ENCODE measurements around the gene NSUN3.

The NSUN3 gene

DNA sequence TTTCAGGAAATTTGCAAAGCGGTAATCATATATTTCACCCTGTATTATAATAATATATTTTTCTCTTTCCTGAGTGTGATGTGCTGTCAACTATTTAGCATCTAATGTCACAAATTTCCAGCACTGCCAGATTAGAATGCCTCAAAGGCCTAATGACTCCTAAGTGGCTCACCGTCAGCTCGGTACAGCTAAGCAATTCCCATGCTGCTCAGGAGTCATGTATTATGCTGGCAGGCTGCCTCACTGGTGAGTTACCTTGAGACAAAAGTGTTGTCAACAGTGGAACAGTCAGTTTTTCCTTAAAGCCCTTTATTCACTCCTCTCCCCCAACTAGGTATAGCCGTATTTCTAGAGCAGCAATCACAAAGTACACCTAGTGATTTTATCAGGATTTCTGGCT lies 83.6 kb downstream of the NSUN3 start:
- FAIRE-seq = no peak
- TF ChIP-seq POLR2AphosphoS5 (IDR thresholded peaks at IDR 0.05; ENCODE audit: low read depth, low read length) = no peak
- TF ChIP-seq POLR2A (IDR thresholded peaks at IDR 0.05; ENCODE audit: low read depth, low read length) = no peak
- no peak for TF ChIP-seq TAF1 (IDR thresholded peaks at IDR 0.05; ENCODE audit: borderline replicate concordance, low read depth, low read length)
- DNase-seq (ENCODE audit: insufficient read length) = no peak

DNA sequence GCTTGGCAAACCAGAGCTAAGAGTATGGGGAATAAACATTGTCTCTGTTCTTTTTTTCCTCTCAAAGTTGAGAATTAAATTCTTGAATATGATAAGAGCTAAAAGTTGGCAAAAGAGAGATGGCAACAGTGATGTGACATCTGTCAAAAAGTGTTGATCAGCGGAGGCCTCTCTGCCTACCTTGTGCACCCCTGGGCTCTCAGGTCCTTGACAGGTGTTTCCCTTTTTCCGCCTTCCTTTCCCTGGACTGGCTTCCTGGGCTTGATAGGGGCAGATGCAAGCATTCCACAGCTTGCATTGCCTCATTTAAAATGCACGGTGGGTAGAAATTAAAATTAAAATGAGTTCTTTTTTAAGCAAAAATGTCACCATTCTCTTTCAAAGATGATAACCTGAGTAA lies 84.2 kb downstream of the NSUN3 start:
- DNase-seq (ENCODE audit: insufficient read length) (no peak), FAIRE-seq (no peak)
- no peak for TF ChIP-seq TAF1 (IDR thresholded peaks at IDR 0.05; ENCODE audit: borderline replicate concordance, low read depth, low read length)
- TF ChIP-seq POLR2A (IDR thresholded peaks at IDR 0.05; ENCODE audit: low read depth, low read length) = no peak
- TF ChIP-seq POLR2AphosphoS5 (IDR thresholded peaks at IDR 0.05; ENCODE audit: low read depth, low read length) = no peak

DNA sequence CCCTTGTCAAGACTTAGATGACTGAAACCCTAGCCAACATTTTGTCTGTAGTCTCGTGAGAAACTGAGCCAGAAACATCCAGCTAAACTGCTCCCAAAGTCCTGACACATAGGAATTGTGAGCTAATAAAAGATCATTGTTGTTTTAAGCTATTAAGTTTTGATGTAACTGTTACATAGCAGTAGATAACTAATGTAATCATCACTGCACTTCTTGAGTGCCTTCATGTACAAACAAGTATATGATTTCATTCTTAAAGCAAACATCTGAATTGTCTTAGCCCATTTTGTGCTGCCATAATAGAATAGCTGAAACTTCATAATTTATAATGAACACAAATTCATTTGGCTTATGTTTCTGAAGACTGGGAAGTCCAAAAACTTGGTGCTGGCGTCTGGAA lies 87.3 kb downstream of the NSUN3 start:
- TF ChIP-seq POLR2AphosphoS5 (IDR thresholded peaks at IDR 0.05; ENCODE audit: low read depth, low read length) (no peak), TAF1 (IDR thresholded peaks at IDR 0.05; ENCODE audit: borderline replicate concordance, low read depth, low read length) (no peak), POLR2A (IDR thresholded peaks at IDR 0.05; ENCODE audit: low read depth, low read length) (no peak)
- FAIRE-seq (no peak), DNase-seq (ENCODE audit: insufficient read length) (no peak)

DNA sequence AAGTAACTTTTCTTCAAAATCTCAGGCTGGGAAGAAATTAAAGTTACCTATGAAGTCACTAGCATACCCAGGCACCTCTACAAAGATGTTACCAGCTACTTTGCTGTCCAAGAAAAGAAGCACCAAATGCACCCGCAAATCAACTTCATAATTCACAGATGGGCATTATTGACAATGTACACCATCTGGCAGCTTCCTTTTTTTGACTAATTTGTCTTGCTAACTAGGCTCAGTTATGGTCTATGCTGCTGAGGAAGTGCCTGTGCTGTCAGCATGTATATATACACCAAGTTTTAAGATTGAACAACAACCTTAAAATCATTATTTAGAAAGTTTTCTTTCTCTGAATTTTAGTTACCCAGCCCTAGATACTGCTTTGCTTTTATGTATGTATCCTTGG lies 93.8 kb downstream of the NSUN3 start:
- FAIRE-seq = no peak
- TF ChIP-seq POLR2A (IDR thresholded peaks at IDR 0.05; ENCODE audit: low read depth, low read length) (no peak), TAF1 (IDR thresholded peaks at IDR 0.05; ENCODE audit: borderline replicate concordance, low read depth, low read length) (no peak), POLR2AphosphoS5 (IDR thresholded peaks at IDR 0.05; ENCODE audit: low read depth, low read length) (no peak)
- DNase-seq (ENCODE audit: insufficient read length) = no peak

DNA sequence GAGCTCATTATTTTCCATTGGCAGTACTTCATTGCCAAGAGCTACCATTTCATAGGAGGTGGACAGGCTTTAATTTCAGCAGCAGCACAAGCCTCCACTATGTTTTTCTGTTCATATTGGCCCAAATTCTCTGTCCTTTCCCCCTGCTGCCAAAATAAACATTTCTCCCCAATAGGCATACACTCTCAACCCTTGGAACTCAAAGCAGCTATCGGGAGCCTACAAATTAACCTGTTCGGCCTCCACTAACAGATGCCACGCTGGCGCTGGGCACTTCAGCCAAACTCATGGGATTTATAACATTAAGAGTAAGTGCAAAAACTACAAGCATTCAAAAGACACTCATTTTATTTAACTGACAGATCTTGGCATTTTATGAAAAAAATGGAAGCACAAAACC lies 95.7 kb downstream of the NSUN3 start:
- FAIRE-seq = no peak

DNA sequence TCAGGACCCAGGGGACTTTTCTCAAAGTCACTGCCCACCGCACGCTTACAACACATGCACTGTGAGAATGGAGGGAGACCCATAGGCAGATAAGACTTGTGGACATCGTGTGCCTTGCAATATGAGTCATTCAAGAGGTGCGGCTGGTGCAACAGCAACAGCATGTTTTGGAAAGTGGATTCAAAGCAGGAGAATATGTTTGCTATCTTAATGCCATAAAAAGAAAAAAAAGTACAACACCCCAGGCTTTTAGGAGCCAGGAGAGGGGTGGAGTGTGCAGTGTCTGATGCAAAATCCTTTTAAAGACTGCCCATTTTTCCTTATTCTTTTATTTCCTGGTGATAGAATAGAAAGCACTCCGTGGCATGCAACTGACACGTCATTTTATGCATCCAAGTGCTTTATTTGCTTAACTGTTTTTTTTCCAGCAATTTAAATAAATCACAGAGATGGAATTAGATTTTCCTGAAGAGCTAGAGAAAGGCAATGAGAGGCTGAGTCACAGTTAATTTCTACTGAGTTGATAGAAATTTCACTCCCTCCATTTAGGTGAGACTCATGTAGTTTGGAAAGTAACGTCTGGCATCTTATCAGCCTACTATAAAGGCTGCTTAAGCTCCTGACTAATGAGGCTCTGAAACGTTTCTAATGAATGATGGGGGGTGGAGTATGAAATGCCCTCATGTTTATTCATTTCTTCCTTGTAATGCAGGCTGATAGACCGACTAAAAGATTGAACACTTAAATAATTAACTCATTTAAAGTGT lies 96.4 kb downstream of the NSUN3 start:
- no peak for FAIRE-seq
- no peak for TF ChIP-seq POLR2AphosphoS5 (IDR thresholded peaks at IDR 0.05; ENCODE audit: low read depth, low read length)
- no peak for TF ChIP-seq POLR2A (IDR thresholded peaks at IDR 0.05; ENCODE audit: low read depth, low read length)
- TF ChIP-seq TAF1 (IDR thresholded peaks at IDR 0.05; ENCODE audit: borderline replicate concordance, low read depth, low read length) = no peak

More for the DNA sequence above, 95.7 kb downstream of the NSUN3 start:
- no peak for DNase-seq (ENCODE audit: insufficient read length)
- TF ChIP-seq POLR2AphosphoS5 (IDR thresholded peaks at IDR 0.05; ENCODE audit: low read depth, low read length) = no peak
- no peak for TF ChIP-seq POLR2A (IDR thresholded peaks at IDR 0.05; ENCODE audit: low read depth, low read length)
- TF ChIP-seq TAF1 (IDR thresholded peaks at IDR 0.05; ENCODE audit: borderline replicate concordance, low read depth, low read length) = no peak

DNA sequence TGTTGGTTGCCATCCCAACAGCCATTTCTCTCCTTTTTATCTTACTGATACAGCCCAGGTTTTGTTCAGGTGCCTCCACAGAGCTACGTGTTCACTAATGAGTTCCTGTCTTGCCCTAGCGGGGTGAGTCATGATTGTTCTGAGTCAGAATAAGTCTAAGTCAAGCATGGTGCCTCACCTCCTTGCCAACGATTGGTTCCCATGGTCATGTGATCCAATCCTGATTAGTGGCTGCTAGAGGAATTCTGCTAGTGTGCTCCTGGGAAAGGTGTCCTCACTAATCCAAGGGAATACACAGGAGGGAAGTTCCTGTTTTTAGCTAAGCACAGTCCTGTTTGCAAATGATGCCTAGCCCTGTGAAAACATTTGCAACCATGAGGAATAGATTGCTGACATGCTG lies 99.8 kb downstream of the NSUN3 start:
- TF ChIP-seq TAF1 (IDR thresholded peaks at IDR 0.05; ENCODE audit: borderline replicate concordance, low read depth, low read length) (no peak), POLR2AphosphoS5 (IDR thresholded peaks at IDR 0.05; ENCODE audit: low read depth, low read length) (no peak), POLR2A (IDR thresholded peaks at IDR 0.05; ENCODE audit: low read depth, low read length) (no peak)
- FAIRE-seq (no peak), DNase-seq (ENCODE audit: insufficient read length) (no peak)

More for the DNA sequence above, 96.4 kb downstream of the NSUN3 start:
- DNase-seq (ENCODE audit: insufficient read length) = no peak

DNA sequence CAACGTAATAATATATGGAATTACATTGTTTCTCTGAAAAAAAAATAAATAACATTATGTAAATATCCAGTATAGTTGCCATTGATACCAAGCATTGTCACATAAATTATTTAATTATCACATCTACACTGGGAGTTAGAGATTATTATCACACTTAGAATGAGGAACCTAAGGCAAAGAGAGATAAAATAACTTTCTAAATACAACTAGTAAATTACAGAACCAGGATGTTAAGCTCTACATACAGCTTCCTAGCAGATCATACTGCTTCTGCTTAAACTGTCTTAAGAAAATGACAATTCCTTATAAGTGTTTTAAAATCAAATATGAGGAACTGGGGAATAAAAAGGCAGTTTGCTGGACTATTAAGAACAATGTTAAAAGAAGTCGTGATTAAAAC lies 104.5 kb downstream of the NSUN3 start:
- no peak for FAIRE-seq
- DNase-seq (ENCODE audit: insufficient read length) = no peak
- no peak for TF ChIP-seq POLR2A (IDR thresholded peaks at IDR 0.05; ENCODE audit: low read depth, low read length)
- TF ChIP-seq POLR2AphosphoS5 (IDR thresholded peaks at IDR 0.05; ENCODE audit: low read depth, low read length) = no peak
- TF ChIP-seq TAF1 (IDR thresholded peaks at IDR 0.05; ENCODE audit: borderline replicate concordance, low read depth, low read length) = no peak

DNA sequence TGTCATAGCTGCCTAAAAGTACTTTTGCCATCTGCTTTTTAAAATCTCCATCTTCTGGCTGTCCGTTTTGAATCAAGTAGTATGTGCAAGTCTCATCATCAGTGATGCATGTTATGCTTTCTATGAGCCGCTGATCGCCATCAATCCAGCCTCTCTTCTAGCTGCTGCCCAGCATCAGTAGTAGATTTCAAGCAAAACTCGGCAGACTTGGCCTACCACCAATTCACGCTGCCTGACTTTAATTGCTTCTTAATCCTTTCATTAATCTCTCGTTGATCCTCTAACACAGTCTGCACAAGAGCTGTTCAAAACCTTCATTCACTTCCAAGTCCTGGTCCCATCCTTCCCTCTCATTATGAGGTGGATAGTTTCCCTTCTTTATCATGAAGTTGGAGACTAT lies 104.9 kb downstream of the NSUN3 start:
- FAIRE-seq = no peak
- TF ChIP-seq POLR2A (IDR thresholded peaks at IDR 0.05; ENCODE audit: low read depth, low read length) (no peak), POLR2AphosphoS5 (IDR thresholded peaks at IDR 0.05; ENCODE audit: low read depth, low read length) (no peak), TAF1 (IDR thresholded peaks at IDR 0.05; ENCODE audit: borderline replicate concordance, low read depth, low read length) (no peak)
- DNase-seq (ENCODE audit: insufficient read length) = no peak

DNA sequence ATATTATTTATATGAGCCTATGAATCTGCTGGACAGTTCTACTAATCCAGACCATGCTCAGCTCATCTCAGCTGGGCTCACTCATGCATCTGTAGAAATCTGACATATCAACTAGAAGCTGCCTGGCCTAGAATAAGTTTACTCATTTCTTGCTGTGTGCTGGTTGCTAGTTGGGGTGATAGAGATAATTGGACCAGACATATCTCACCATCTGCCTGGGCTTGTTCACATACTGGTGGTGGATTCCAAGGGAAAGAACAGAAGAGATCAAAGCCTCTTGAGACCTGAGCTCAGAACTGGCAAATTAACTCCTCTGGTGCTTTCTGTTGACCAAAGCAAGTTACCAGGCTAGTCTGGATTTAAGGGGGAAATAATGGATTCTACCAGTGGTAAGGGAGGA lies 109.1 kb downstream of the NSUN3 start:
- DNase-seq (ENCODE audit: insufficient read length) (no peak), FAIRE-seq (no peak)
- no peak for TF ChIP-seq TAF1 (IDR thresholded peaks at IDR 0.05; ENCODE audit: borderline replicate concordance, low read depth, low read length)
- TF ChIP-seq POLR2A (IDR thresholded peaks at IDR 0.05; ENCODE audit: low read depth, low read length) = no peak
- TF ChIP-seq POLR2AphosphoS5 (IDR thresholded peaks at IDR 0.05; ENCODE audit: low read depth, low read length) = no peak

DNA sequence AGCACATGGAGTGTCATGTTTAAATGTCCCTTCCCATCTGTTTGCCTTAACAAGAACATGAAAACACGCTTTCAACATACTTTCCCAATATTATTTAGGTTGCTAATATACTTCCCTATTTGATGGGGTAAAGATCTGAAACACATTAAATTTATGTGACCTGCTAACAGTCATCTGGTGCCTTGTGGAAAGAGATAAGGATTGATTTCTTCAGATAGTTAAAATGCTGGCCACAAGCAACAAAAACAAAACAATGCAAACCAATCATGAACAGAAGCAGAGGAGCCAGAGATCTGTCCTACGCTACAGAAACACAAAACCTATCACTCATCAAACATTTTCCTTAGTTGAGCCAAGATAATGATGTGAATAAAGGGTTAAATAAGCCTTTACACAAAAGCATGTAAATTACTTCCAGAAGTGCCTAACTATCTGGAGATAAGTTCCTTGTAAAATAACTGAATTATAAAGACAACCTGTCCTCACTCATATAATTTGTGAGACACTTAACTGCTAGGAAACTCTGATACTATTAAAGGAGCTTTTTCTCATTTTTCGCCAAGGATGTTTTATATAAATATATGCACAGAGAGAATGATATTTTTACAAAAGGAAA lies 109.9 kb downstream of the NSUN3 start:
- TF ChIP-seq TAF1 (IDR thresholded peaks at IDR 0.05; ENCODE audit: borderline replicate concordance, low read depth, low read length) (no peak), POLR2AphosphoS5 (IDR thresholded peaks at IDR 0.05; ENCODE audit: low read depth, low read length) (no peak), POLR2A (IDR thresholded peaks at IDR 0.05; ENCODE audit: low read depth, low read length) (no peak)
- FAIRE-seq (no peak), DNase-seq (ENCODE audit: insufficient read length) (no peak)
